Jurkat, Clone E6-1 (cell line): Measurements from ENCODE around the gene MCTP2.

Experiments used
- DNase-seq: peaks from one replicate; pipeline ENCODE4 v3.0.0-alpha.2; 2011; ENCODE audit warnings: low read depth, low spot score
- H3K4me3 ChIP-seq: 2 replicates; pipeline ENCODE4 v1.5.1; 2011; ENCODE audit warnings: mild to moderate bottlenecking, low read length, control low read depth, moderate library complexity

The MCTP2 gene

DNA sequence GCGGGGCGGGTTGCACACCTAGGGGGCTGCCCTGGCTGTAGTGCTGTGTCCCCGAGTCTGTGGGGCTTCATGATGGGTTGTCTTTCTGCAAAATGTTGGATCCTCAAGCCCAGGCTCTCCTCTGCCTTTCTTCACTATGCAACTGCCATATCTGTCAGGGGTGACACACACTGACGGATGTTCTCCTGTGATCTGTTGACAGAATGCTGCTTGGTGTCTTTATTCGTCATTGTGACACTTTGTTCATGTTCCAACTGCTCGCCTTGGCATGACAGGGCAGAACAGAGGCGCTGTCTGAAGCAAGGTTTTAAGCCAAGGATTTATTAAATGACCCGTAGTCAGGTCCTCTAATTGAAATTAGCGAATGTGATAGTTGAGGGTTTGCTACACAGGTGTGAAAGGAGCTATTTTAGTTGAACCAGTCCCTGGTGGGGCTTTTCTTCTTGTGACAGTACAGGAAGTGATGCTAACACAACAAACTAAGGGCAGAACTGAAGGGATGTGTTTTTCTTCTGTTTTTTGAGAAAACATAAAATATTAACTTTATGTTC, 173.4 kb downstream of the MCTP2 start:
- no peak overlapping the region for H3K4me3 ChIP-seq
- DNase-seq, result no peak

DNA sequence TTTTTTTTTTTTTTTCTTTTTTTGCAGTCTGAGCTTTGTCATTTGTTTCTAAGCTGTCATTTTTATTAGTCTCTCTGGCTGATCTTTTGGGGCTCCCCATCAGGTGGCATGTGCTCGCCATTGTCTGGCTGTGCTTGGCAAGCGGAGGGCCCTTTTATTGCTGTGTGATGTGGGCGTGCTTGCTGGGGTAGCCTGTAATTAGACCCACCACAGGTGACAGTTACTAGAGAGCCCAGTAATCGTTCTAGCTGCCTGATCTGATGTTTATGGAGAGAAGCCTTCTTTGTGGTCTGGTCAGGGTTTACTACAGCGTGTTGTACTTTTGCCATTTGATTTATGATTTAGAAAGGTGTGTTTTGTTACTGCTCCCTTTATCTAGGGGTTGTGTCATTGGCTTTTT, 179.9 kb downstream of the MCTP2 start:
- no peak overlapping the region for H3K4me3 ChIP-seq
- no peak for DNase-seq

DNA sequence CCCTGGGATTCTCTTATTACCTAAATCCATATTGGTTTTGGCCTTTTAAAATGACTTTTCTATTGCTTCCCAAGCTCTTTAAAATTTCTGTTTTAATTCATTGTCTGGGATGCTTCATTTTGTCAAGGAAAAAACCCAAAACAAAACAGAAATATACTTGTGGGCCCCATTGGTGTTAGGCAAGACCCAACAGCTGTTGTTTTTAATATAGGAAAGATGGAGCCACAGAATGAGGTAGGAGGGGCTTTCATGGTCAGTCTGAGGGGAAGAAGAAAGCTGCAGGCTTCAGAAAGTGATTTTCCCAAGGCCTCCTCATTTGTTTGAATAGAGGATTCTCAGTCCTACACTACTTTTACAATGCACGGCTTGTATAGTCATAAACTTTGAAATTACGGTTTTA, 180.5 kb downstream of the MCTP2 start:
- no peak overlapping the region for H3K4me3 ChIP-seq
- DNase-seq, result no peak

DNA sequence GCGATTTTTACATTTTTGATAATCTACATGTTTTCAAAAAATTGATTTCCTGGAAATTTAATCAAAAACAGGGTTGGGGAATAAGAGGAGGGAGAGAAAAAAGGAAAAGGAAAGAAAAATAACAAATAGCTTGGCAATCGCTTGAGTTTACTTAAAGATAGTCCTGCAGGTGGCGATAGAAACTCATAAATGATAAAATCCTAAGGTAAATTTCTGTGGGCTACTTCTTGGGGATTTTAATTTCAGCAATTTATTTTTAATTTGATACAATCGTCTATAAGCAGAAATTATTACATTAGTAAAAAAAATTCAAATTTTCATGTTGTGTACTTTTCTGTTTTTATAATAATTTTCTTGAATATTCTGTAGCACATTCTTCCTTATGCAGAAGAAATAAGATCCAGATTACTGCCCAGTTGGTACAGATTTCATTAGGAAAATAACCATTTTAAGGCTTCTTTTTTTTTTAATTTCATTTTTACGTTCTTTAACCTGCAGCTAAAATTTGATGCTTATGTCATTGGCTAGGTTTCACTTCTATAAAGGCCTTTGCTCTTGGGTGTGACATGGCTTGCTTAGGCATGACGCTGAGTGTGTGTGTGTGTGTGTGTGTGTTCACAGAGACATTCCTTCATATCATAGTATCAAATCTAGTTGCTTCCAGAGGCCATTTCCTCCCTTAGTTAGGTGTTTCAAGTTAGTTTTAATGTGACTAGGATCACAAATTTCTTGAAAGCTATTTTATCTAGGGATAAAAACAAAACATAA, 181.8 kb downstream of the MCTP2 start:
- H3K4me3 ChIP-seq, result no peak overlapping the region
- DNase-seq, result peak; percentile 15

DNA sequence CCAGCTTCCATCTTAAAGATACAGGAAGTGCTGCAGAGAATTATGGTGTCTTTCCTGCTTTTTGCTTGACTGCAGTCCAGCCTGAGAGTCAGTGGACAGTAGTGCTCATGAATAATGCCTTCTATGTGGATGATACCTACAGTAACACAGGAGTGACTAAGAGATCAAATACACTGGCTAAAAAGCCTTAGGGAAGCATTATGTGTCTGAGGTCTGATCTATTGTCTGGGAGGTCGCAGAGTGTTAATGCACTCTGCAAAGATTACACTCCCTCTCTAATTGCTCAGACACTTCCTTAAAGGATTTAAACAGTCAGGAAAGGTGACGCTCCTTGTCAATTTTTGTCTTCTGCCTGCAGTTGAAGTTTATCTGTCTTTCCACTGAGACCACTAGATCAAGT, 183.6 kb downstream of the MCTP2 start:
- H3K4me3 ChIP-seq, result no peak overlapping the region
- DNase-seq, result no peak

DNA sequence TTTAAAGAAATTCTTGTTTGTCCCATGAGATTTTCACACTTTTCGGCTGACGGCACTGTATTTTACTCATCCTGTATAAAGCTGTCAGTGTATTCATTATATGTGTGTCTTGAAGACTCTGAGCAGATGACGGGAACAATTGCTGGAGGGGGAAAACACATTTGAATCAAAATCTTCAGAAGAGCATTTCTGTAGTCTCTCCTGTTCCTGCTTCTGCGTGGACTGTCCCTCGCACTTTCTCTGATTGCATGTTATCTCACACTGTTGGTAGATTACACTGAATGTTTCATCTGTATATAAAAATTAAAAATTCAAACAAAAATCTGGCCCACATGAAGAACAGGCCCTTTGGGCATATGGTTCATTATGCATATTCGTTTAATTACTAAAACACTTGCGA, 184.9 kb downstream of the MCTP2 start:
- DNase-seq, result no peak
- no peak overlapping the region for H3K4me3 ChIP-seq

DNA sequence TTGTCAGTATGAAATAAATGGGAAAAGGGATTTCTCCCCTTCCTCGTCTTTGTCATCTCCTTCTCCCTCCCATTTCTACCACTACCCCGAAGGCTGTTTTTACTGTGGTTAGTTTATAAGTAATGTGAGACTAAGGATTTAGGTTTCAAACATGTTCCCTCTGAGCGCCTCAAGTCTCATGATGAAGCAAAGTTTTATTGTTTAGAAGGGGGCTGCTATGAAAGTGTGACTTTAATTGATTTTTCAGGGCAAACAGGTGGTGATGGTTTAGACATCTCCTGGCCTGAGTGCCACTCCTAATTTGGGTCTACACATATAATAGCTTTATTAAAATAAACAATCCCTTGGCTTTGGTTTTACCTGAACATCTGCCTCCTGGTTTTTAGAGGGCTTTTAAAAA, 185.5 kb downstream of the MCTP2 start:
- H3K4me3 ChIP-seq, result no peak overlapping the region
- DNase-seq, result no peak

DNA sequence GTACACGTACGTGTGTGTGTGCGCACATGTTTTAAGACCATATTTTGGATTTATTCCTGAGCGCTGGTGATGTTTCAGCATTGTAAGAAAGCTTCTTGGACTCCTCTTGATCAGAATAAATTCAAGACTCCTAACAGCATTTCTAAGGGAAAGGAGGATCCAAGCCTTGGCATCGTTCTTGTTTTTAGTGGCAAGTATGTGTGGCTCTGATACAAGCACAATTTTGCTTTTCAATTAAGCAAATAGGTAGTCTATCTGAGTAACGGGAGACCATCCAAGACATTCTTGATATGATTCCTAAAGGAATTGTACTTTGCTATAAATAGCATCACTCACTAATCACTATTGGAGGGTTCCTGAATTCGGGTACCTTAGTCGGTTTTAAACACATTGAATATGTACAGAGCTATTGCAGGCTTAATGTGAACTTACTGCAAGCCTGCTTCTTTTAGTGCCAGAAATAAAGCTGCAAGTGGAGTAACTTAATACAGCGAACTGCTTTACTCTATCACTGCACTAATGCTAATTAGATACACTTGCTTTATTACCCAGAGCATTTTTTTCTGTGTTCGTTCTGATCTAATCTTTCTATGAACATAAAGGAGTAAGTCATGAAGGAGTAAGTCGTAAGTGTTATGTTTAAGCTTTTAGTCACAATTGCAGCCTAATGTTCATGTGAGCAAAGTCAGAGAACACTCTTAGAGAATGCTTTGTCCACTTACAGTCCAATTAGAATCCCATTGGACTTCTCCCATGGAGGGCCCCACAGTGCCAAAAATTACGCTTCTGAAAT, 186.3 kb downstream of the MCTP2 start:
- no peak for DNase-seq
- H3K4me3 ChIP-seq, result no peak overlapping the region

DNA sequence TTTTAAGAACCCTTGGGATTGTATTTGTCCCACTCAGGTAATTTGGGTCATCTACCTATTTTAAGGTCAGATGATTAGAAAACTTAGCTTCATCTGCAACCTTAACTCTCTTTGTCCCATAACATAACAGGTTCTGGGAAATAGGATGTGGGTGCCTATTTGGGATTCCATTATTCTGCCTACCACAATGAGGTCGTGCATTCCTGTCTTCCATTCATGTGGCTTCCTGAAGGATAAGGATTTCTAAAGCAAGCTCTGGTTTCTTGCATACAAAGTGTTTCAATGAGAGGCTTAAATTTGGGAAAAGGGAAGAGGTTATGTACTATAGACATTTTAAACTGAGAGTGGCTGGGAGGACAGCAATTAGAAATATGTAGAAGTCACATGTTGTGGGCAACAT, 190.3 kb downstream of the MCTP2 start:
- H3K4me3 ChIP-seq, result no peak overlapping the region
- DNase-seq, result no peak

DNA sequence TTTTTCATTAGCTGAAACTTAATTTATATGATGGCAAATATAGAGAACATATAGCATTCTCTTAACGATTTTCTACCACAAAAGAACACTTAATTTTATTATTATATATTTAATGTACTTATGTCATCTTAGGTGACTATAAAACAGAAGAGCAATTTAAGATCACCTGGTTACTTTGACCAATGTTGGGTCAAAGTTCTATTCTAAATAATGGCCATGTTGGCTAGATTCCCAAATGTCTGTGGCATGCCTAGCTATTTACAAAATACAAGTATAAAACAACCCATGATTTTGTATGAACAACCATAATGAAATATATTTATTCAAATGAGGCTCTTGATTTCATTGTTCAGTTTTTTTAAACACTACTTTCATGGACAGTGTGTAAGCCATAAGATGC, 200.9 kb downstream of the MCTP2 start:
- no peak overlapping the region for H3K4me3 ChIP-seq
- no peak for DNase-seq

DNA sequence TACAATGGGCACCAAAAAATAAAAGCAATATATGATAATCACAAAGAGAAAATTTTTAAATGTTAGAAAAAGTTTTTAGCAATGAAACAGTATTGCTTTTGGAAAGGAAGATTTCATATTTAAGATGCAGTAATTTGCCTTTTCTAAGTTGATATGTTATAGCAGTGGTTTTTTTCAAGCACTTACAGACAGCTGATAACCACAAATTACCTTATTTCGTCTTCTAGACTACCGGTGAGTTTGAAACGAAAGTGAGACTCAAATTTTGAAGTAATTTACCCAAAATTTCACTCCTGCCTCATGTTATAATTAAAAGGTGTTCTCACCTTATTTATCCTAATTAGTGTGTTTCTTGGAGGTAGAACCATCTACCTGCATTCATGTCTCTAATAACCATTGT, 207.8 kb downstream of the MCTP2 start:
- H3K4me3 ChIP-seq, result no peak overlapping the region
- no peak for DNase-seq

DNA sequence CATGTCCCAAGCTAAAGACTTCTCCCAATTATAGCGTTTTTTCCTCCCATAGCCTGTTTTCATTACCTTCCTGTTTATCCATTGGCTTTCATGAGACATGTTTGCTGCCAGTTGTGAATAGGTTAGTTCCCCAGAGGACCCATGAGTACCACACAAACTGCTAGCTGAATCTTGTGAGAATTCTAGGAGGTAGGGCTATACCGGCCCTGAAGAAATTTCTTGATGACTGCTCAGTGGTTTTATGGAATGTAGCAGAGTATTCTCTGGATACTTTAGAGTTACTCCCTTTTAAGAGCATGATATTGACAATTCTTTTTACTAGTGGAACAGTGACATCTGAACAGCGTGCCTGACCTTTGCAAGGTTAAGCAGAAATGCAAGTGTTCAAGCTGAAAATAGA, 210.4 kb downstream of the MCTP2 start:
- DNase-seq, result no peak
- no peak overlapping the region for H3K4me3 ChIP-seq

DNA sequence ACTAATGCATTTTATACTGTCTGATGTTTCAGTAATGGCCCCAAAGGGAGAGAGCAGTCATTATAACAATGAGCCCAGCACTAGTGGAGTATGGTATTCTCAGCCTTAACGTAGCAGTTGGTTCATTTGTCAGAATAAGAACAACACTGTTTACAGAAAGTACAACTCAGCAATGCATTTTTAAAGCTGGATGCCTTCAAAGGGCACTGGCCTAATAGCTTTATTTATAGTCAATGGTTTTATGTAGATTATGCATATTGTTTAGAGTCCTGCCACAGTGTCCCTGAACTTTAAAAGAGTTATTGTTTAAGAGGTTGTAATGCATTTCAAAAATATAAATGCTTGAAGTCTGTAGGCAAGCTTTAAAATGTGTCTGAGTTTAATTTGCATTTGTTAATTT, 211.1 kb downstream of the MCTP2 start:
- DNase-seq, result no peak
- H3K4me3 ChIP-seq, result no peak overlapping the region

DNA sequence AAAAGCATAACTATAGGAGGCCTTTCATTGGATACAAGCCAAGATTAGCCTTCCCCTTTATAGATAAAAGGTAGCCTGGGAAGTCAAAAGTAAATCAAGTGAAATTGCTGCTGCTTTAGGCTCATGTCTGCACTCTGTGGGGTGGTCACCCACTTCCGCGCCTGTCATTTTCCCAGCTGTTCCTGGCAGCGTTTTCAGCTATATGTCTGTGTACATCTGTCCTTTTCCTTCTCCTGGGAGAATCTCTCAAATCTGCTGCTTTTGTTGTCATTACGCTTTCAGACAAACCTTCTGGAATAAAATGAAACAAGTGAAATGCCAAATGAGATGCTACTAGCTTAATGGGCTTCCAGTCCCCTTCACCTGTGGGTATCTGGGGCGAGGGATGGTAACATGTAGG, 211.8 kb downstream of the MCTP2 start:
- no peak overlapping the region for H3K4me3 ChIP-seq
- DNase-seq, result no peak

DNA sequence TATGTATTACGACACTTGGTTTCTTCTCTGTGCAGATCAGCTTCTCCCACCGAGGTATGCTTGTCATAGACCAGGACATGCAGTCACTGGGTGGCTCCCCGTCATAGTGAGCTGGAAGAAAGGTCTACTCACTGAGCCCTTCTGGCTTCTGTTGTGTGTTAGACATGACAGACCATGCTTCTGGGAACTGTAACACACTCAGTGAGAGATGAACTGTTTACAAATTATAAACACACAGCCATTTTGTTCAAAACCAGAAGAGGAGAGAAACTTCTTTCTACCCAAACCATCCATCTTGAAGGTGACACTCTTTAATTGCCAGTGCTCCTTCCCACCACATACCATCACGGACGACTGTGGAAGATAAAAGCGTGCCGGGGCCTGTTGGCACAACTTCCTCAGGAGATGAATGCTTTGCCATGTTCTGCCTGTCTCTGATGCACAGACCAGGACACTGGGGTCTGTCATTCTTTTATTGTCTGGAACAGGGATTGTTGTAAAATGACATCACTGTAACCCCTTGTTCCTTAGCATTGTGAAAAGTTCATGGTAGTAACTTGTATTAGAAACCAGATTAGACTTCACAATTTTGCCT, 214.3 kb downstream of the MCTP2 start:
- no peak overlapping the region for H3K4me3 ChIP-seq
- no peak for DNase-seq

DNA sequence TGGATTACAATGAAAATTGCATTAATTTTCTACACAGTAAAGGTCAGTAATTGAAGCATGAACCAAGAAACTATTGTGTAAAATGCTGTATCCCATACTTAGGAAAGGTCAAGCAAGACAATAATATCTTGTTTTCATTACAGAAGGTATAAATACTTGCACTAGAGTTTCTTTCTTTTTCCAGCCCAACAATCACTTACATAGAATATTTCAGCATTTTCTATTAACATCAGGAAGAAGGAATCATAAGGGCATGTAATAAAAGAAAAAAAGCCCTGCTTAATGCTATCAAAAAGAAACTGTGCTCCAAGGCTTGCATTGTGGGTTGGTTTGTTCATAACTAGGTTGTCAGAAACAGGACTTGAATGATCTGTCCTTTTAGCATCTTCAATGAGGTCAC, 215.1 kb downstream of the MCTP2 start:
- no peak for DNase-seq
- no peak overlapping the region for H3K4me3 ChIP-seq

DNA sequence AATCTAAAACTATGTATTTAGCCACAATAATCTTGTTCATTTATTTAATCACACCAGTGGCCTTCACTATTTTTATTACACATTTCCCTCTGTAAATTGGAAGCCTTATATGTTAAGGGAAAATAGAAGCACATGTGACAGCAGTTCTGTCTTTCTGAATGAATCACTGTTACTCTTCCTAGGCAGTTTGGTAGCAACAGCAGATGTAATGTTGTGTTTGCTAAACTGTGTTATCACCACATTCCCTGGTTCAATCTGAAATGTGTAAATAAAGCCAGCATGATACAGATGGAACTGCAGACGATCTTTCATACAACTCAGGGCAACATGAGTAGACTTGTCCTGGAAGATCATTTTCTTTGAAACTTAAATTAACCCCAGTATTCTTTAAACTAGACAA, 220.1 kb downstream of the MCTP2 start:
- no peak for DNase-seq
- H3K4me3 ChIP-seq, result no peak overlapping the region

DNA sequence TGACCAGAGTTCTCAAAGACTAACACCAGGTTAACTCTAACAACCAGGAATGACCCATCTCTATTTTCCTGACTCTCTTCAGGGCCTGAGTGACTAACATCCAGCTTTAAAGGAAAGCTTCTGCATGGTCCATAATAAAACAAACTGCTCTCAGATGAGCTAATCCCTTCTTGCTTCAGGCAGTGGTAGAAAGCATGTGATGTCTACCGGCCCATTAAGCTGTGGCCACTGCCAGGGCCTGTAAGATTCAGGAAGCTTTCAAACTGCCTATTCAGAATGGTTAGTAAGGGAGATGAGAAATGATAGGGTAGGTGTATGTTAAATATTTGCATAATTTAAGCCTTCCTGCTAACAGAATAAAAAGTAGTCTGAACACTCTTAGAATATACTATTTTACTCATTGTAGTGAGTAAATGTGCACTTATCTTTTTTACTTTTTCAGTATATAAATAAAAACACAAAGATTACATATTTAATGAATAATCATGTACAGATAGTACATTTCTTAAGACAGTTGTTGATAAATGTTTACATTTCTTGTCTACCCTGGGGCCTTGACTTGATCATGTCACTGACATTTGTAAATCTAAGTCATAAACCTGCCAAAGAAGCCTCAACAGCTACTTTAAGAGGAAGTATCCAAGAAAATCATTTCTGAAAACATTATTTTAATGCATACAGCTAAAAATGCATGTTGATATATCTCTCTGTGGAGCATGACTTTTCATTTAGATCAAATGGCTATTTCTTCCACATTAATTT, 222.0 kb downstream of the MCTP2 start:
- no peak overlapping the region for H3K4me3 ChIP-seq
- no peak for DNase-seq

DNA sequence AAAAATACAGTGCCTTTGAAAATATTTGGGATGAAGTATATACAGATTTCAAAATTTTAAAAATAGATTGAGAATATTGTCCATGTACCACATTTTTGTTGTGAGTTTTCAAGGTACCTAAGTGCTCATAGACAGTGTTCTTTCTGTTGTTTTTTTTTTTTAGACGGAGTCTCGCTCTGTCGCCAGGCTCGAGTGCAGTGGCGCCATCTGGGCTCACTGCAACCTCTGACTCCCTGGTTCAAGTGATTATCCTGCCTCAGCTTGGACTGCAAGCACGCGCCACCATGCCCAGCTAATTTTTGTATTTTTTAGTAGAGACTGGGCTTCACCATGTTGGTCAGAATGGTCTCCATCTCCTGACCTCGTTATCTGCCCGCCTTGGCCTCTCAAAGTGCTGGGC, 223.9 kb downstream of the MCTP2 start:
- H3K4me3 ChIP-seq, result no peak overlapping the region
- DNase-seq, result no peak

DNA sequence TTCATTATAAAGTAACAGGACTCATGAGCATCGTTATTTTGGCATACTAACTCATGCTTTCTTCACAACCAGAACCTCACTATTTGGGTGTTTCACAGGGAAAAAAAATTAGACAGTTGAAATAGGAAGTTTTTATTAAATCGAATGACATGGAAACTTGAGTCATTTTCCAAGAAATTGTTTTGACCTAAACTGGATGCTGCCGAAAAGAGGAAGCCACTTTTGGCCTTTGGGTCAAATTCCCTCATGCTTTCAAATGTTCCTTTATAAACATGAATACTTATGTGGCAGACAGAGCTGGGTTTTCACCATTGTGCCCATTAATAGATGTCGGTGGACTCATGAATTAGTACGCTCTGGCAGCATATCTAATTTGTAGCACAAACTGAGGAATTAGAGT, 224.9 kb downstream of the MCTP2 start:
- H3K4me3 ChIP-seq, result no peak overlapping the region
- DNase-seq, result no peak
